Hepatocyte (in vitro differentiated cells): ENCODE data around the gene FKBP6. TPM values are rescaled to one million over a fixed set of nuclear protein-coding genes. Genes with fewer than 3 reads are reported as not detected.

Experiments
- DNase-seq: peaks from one replicate; pipeline ENCODE4 v3.0.0-alpha.2; 2016; ENCODE audit warnings: low spot score
- H2AFZ ChIP-seq: fragments of 200-600 bp; sonication (generic); 2 replicates; pipeline ENCODE4 v1.6.0; 2016; ENCODE audit warnings: antibody characterized with exemption, mild to moderate bottlenecking
- H3K27ac ChIP-seq: fragments of 200-600 bp; sonication (generic); 2 replicates; pipeline ENCODE4 v1.5.1; 2016; ENCODE audit warnings: mild to moderate bottlenecking
- H3K27me3 ChIP-seq: fragments of 200-600 bp; sonication (generic); 2 replicates; pipeline ENCODE4 v1.6.1; 2016
- H3K36me3 ChIP-seq: fragments of 200-600 bp; sonication (generic); replicated peaks from 2 replicates; pipeline ENCODE4 v1.5.1; 2016; ENCODE audit warnings: low read depth; ENCODE audit not compliant: insufficient read depth
- H3K4me1 ChIP-seq: fragments of 200-600 bp; sonication (generic); 2 replicates; pipeline ENCODE4 v1.5.1; 2016; ENCODE audit warnings: mild to moderate bottlenecking, moderate library complexity; ENCODE audit not compliant: insufficient read depth
- H3K4me2 ChIP-seq: fragments of 200-600 bp; sonication (generic); 2 replicates; pipeline ENCODE4 v1.6.0; 2016
- H3K4me3 ChIP-seq: fragments of 200-600 bp; sonication (generic); 2 replicates; pipeline ENCODE4 v1.5.1; 2016; ENCODE audit warnings: mild to moderate bottlenecking
- H3K79me2 ChIP-seq: fragments of 200-600 bp; sonication (generic); 2 replicates; pipeline ENCODE4 v1.6.0; 2017; ENCODE audit warnings: mild to moderate bottlenecking
- H3K9me2 ChIP-seq: fragments of 200-600 bp; sonication (generic); replicated peaks from 2 replicates; pipeline ENCODE4 v1.6.0; 2017; ENCODE audit warnings: mild to moderate bottlenecking; ENCODE audit not compliant: insufficient read depth
- H3K9me3 ChIP-seq: fragments of 200-600 bp; sonication (generic); 2 replicates; pipeline ENCODE4 v1.5.1; 2016; ENCODE audit warnings: low read depth, mild to moderate bottlenecking
- H4K20me1 ChIP-seq: fragments of 200-600 bp; sonication (generic); 2 replicates; pipeline ENCODE4 v1.6.0; 2016; ENCODE audit warnings: mild to moderate bottlenecking; ENCODE audit not compliant: insufficient read depth, poor library complexity, severe bottlenecking
- EZH2 ChIP-seq: fragments of 200-600 bp; sonication (generic); IDR thresholded peaks from 2 replicates; pipeline ENCODE4 v1.6.1; 2016; ENCODE audit warnings: antibody characterized with exemption, mild to moderate bottlenecking, borderline replicate concordance
- EZH2phosphoT487 ChIP-seq: fragments of 200-600 bp; sonication (generic); IDR thresholded peaks from one replicate; pipeline ENCODE4 v1.6.1; 2018; ENCODE audit warnings: antibody characterized with exemption, mild to moderate bottlenecking, low read depth, moderate library complexity; ENCODE audit not compliant: unreplicated experiment, severe bottlenecking
- WGBS: methylation state at CpG from one replicate; pipeline ENCODE4 v1.1.6; 2016; ENCODE audit warnings: low lambda C conversion rate; ENCODE audit errors: missing lambda C conversion rate; 5-methylcytosine and 5-hydroxymethylcytosine counted together
- polyA plus RNA-seq: library from polyadenylated mRNA; unstranded; fragments of >200 nt; fragmentation: Nextera tagmentation; extraction: Ambion mirVana; gene quantifications from 2 replicates; pipeline ENCODE4 v1.2.1, GENCODE V29; 2016
- total RNA-seq: library from RNA; depleted of rRNA; stranded (reverse); fragments of >200 nt; gene quantifications from 2 replicates; pipeline ENCODE4 v1.2.3, GENCODE V29; 2014
- TF ChIP-seq, protein P1 (sequence below): fragments of 200-600 bp; sonication (generic); IDR thresholded peaks from 2 replicates; pipeline ENCODE4 v1.5.1; 2016; ENCODE audit warnings: antibody characterized with exemption, mild to moderate bottlenecking; ENCODE audit not compliant: poor library complexity

The FKBP6 gene
- total and polyA plus RNA-seq, 2 experiments from 2014 or later: 0.17 TPM; not detected in 1

DNA sequence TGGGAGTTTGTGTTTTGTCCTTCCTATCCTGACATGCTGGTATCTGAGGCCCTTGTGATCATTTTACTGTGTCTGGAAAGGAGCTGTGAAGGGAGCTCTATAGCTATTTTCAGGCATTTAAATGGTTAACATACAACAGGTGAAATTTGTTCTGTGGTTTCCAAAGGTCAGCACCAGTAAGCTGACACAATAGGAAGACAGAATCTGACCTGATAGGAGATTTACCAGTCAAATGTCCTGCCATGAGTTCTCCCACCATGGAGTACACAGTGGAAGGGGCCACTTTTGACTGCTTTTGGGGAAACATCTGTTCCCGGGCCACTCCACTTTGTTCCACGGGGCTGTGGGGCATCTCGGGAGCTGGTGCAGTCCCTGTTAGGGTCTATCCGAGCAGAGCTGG is 17.6 kb downstream of the FKBP6 start:
- no peak overlapping the region for H3K4me3 ChIP-seq
- peak overlapping the region; percentile 18 for H2AFZ ChIP-seq
- H3K9me3 ChIP-seq: no peaks in the 10 kb centered on the region
- WGBS: 48% methylated on average over 4 of the region's 4 CpGs
- no peak overlapping the region for H3K27ac ChIP-seq
- no peak overlapping the region for H3K4me2 ChIP-seq
- no peak for DNase-seq
- no peaks in the 10 kb centered on the region for H3K79me2 ChIP-seq
- peaks cover 11% of the 10 kb centered on the region for H3K4me1 ChIP-seq
- no peaks in the 10 kb centered on the region for H4K20me1 ChIP-seq
- H3K27me3 ChIP-seq: no peaks in the 10 kb centered on the region
- no peak for TF ChIP-seq EZH2
- TF ChIP-seq, protein P1, sequence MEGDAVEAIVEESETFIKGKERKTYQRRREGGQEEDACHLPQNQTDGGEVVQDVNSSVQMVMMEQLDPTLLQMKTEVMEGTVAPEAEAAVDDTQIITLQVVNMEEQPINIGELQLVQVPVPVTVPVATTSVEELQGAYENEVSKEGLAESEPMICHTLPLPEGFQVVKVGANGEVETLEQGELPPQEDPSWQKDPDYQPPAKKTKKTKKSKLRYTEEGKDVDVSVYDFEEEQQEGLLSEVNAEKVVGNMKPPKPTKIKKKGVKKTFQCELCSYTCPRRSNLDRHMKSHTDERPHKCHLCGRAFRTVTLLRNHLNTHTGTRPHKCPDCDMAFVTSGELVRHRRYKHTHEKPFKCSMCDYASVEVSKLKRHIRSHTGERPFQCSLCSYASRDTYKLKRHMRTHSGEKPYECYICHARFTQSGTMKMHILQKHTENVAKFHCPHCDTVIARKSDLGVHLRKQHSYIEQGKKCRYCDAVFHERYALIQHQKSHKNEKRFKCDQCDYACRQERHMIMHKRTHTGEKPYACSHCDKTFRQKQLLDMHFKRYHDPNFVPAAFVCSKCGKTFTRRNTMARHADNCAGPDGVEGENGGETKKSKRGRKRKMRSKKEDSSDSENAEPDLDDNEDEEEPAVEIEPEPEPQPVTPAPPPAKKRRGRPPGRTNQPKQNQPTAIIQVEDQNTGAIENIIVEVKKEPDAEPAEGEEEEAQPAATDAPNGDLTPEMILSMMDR: no peak
- TF ChIP-seq EZH2phosphoT487: no peak
- no peaks in the 10 kb centered on the region for H3K36me3 ChIP-seq
- H3K9me2 ChIP-seq: no peaks in the 10 kb centered on the region

DNA sequence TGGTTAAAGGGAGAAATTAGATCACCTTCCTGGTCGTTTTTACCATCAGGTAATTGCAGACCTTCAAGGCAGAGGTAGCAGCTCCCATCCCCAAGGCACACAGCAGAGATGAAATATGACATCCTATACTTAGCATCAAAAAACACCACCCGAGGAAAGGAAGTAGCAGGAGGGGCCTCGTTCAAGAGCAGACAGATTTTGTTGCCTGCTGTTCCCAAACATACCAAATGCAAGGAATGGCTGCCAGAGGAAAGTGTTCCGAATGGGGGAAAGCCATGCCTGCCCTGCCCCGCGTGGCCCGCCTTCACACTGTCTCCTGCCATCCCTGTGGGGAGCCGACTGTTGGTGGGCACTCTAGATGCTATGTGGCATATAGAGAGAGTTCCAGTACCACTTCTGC is 18.0 kb downstream of the FKBP6 start:
- Histone ChIP-seq H3K4me2 (no peak overlapping the region), H3K4me1 (peaks cover 11% of the 10 kb centered on the region), H2AFZ (peak overlapping the region; percentile 18), H4K20me1 (no peaks in the 10 kb centered on the region), H3K4me3 (no peak overlapping the region), H3K9me3 (no peaks in the 10 kb centered on the region), H3K27ac (no peak overlapping the region), H3K79me2 (no peaks in the 10 kb centered on the region), H3K36me3 (no peaks in the 10 kb centered on the region), H3K9me2 (no peaks in the 10 kb centered on the region), H3K27me3 (no peaks in the 10 kb centered on the region)
- DNase-seq: no peak
- TF ChIP-seq, protein P1: no peak
- no peak for TF ChIP-seq EZH2phosphoT487
- TF ChIP-seq EZH2: no peak
- WGBS: 68% methylated on average over 8 of the region's 8 CpGs

DNA sequence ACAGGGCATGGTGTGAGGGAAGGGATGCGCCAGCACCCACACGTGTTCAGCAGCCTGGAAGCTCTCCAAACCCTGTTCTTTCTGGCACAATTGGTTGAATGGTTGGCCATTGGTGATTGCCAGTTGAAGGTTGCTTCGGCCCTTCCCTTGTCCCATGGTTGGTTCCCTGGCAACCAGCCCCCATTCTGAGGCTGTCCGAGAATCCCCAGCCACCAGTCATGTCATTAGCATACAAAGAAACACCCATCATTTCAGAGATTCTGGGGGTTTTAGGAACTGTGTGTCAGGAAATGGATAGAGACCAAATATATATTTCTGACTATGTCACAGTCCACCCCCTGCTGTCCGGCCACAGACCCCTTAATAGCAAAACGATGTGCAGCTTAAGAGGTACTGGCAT is 21.8 kb downstream of the FKBP6 start:
- H3K4me1 ChIP-seq: peaks cover 7% of the 10 kb centered on the region
- H3K9me3 ChIP-seq: no peaks in the 10 kb centered on the region
- no peak for DNase-seq
- no peak overlapping the region for H3K4me3 ChIP-seq
- H3K36me3 ChIP-seq: no peaks in the 10 kb centered on the region
- WGBS: 90% methylated on average over 6 of the region's 6 CpGs
- H3K27me3 ChIP-seq: no peaks in the 10 kb centered on the region
- H3K27ac ChIP-seq: peak overlapping the region; percentile 62
- H4K20me1 ChIP-seq: no peaks in the 10 kb centered on the region
- H2AFZ ChIP-seq: no peak overlapping the region
- no peaks in the 10 kb centered on the region for H3K9me2 ChIP-seq
- TF ChIP-seq, protein P1: no peak
- TF ChIP-seq EZH2: no peak
- TF ChIP-seq EZH2phosphoT487: no peak
- H3K79me2 ChIP-seq: no peaks in the 10 kb centered on the region
- H3K4me2 ChIP-seq: no peak overlapping the region
